AG20443 (cell line): ENCODE data around the gene ANTXRL.
"Not testable (repeated sequence)": the region's sequence is repeated elsewhere in the genome, so short reads cannot be mapped to it uniquely, and the experiment has no call there.

Source experiments
- DNase-seq: peaks from one replicate; pipeline ENCODE4 v3.0.0; 2012; ENCODE audit warnings: low spot score, mixed read lengths

ANTXRL gene

GRCh38 chr10:46365484-46365883, 78.7 kb downstream of the ANTXRL start:
- not testable (repeated sequence) for DNase-seq

DNA sequence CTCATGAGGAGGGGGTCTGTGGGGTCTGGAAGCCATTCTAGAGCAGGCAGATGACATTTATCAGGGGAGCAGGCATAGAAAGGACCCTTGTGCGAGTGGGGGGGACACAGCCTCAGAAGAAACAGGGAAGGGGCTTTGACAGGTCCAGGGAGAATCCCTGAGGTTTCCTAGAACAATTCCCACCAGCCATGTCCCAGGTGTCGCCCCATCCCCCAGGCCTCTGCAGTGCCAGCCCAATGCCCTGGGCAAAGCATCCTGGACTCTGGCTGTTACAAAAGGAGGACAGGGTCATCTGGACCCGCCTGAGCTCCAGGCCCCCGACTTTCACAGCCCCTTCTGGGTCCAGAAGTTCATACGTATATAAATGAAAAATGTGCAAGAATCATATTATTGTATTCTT, 80.4 kb downstream of the ANTXRL start:
- not testable (repeated sequence) for DNase-seq

DNA sequence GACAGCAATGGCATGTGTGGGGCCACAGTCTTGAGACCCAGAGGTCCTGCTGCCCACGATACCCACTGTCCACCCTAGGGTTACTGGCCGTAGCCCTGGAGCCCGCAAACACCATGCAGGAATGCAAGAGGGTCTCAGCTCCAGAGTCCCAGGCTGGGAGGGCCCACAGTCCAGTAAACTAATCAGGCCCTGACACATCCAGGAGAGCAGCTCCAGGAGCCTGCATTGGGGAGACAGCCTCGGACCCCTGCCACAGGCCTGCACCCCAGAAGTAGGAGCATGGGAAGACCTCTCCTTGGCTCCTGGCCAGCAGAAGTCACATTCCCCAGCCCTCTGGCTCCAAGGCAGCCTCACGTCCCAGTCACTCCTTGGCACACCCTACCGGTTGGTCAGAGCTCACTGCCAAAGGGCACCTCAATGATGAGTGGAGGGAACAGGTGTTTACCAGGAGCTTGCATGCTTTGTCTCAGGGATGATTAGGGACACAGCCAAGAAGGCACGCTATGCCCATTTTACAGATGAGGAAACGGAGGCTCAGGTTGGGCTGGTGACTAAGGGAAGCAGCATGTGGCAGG, 81.0 kb downstream of the ANTXRL start:
- DNase-seq: not testable (repeated sequence)

DNA sequence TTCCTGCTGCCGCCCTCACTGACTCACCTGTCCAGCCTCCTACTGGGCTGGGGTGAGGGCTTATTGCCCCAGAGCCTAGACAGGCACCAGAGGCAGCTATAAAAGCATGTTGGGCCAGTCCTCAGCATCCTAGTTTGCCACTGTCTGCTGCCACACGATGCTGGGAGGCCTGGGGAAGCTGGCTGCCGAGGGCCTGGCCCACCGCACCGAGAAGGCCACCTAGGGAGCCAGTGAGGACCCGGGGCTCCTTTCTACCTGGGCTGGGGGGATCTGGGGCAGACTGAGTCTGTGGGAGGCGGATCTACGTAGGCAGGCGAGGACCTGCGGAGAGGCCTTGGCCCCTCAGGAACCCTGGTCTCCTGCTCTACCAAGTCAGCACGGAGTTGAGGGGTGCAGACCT, 82.2 kb downstream of the ANTXRL start:
- not testable (repeated sequence) for DNase-seq

DNA sequence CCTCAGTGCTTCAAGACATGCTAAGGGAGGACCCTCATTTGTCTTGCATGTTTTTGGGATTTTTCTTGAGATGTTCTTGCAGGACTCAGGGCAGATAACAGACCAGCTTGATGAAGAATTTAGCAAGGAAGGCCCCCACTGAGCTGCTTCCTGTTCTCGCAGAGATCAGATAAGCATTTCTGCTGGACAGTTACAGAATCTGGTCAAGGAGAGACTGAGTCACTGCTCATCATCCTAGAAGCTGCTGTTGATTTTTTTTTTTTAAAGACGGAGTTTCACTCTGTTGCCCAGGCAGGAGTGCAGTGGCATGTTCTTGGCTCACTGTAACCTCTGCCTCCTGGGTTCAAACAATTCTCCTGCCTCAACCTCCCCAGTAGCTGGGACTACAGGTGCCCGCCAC, 87.6 kb downstream of the ANTXRL start:
- not testable (repeated sequence) for DNase-seq

- not testable (repeated sequence) for DNase-seq
Observed at GRCh38 chr10:46375406-46375805, 88.6 kb downstream of the ANTXRL start, which contains the start of gene ANXA8L1. Gene ANXA8L1, plus strand, starts transcription at chr10:46375776. Its CDS starts 76 bp downstream, at chr10:46375852.

DNA sequence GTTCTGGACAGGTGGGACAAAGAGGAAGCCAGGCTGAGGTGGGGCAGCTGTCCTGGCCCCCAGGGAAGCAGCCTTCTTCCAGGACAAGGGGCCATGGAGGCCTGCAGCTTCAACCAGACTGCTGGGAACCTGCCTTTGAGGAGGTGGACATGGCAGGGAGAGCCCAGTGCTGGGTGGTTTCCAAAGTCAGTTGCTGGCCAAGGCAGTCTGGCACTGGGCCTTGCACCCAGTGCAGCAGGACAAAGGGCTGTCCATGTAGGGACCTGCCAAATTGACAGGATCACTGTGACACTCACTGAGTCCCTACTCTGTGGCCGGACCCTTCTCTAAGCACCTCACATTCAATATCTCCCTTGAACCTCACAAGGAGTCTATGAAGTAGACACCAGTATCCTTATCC, 90.2 kb downstream of the ANTXRL start:
- DNase-seq: not testable (repeated sequence)

DNA sequence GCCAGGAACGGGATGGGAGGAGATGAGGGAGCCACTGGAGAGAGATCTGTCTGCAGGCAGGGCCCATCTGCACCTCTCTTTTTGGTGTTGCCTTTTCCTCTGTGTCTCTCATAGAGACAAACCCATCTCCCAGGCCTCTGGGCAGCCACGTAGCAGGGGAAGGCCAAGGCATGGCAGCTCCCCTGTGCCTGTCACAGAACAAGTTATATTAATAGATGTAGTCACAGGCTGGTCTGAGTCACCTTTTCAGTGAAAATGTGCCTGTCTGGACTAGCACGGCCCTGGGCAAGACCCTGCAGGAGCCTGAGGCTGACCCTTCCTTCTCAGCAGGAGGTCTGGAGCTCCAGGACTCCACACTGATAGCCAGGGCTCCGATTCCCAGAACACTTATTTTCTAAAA, 90.9 kb downstream of the ANTXRL start:
- DNase-seq: not testable (repeated sequence)

GRCh38 chr10:46378108-46378507, 91.3 kb downstream of the ANTXRL start:
- not testable (repeated sequence) for DNase-seq

DNA sequence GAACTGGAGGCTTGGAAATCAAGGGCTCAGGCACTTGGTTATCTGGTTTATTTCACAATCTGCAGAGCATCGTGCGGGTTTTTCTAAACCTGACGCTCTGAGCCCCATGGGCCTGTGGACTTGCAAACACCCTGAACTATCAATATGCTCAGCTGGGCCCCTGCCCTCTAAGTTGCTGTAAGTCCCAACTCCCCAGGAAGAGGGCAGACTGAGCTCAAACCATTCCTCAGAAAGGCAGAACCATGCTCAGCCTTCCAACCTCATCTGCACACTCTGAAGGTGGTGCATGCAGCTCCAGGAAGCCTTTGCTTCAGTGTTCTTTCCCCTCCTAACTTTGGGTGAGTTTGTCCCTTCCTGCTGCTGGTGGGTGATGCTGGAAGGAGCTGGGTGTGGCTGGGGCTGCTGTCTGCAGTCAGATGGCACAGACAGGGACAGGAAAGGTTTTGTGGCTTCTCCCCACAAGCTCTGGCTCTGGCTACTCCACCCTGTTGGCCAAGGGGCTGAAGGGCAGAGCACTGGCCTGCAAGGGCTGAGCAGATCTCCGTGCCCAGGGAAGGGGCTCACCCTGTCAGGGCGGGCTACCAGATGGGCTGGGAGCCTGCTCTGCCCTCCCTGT, 92.5 kb downstream of the ANTXRL start:
- DNase-seq: not testable (repeated sequence)
